ENCODE results near the gene HOXB1.

DNA sequence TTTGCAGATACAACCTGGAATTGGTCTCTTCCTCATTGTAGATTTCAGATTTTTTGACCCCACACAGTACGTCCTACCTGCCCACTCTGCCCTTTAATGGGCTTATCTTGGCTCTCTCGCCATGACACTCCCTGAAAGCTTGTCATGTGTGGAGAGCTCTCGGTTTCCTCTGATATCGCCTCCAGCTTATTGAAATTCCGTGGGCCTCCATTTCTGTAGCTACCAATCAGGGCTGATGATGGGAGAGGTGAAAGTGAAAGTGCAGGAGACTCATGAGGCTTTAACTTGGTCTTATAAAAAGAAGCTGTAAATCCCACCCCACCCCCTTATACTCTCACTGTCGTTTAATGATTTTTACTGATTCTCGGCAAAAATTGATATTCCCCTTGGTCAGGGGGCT is 17.7 kb downstream of the HOXB1 start:
- TF ChIP-seq ZNF274 (IDR thresholded peaks at IDR 0.05; ENCODE audit: low read depth, low read length) (no peak), SUZ12 (IDR thresholded peaks at IDR 0.05; ENCODE audit: extremely low read depth, insufficient read depth, insufficient read length) (no peak), YY1 (IDR thresholded peaks at IDR 0.05; ENCODE audit: insufficient read depth, insufficient read length) (no peak)

All from NT2/D1 (cell line).